Endometrium (tissue), 2 donors: Measurements from ENCODE around the gene CNNM3.

ENCODE experiments used
- FAIRE-seq: peaks from 2 replicates; lab custom pipeline; 2012; peaks lifted over from hg19 to GRCh38; lab: Jason Lieb, UNC
- donor health status: control.
- donor health status: control.

CNNM3 gene

GRCh38 chr2:96819128-96819875, 3.2 kb downstream of the CNNM3 start:
- no peak for FAIRE-seq

- FAIRE-seq: no peak
These were observed 3.9 kb downstream of the CNNM3 start for GRCh38 chr2:96819876-96820511.

GRCh38 chr2:96821113-96821675, 5.1 kb downstream of the CNNM3 start:
- FAIRE-seq: no peak

GRCh38 chr2:96822786-96823185, 6.7 kb downstream of the CNNM3 start:
- no peak for FAIRE-seq

GRCh38 chr2:96823198-96823597, 7.1 kb downstream of the CNNM3 start:
- FAIRE-seq: no peak

GRCh38 chr2:96824079-96824870, 8.2 kb downstream of the CNNM3 start:
- FAIRE-seq: no peak

GRCh38 chr2:96825057-96825456, 9.0 kb downstream of the CNNM3 start:
- no peak for FAIRE-seq

- FAIRE-seq: no peak
These were observed 10.6 kb downstream of the CNNM3 start for GRCh38 chr2:96826546-96827278.

- FAIRE-seq: no peak
These were observed 12.4 kb downstream of the CNNM3 start for GRCh38 chr2:96828436-96828835.

GRCh38 chr2:96828874-96829273, 12.8 kb downstream of the CNNM3 start:
- FAIRE-seq: no peak

- FAIRE-seq: no peak
These were observed 14.0 kb downstream of the CNNM3 start for GRCh38 chr2:96830044-96830562.

GRCh38 chr2:96831679-96832078, 15.6 kb downstream of the CNNM3 start:
- FAIRE-seq: no peak

GRCh38 chr2:96832408-96832753, 16.3 kb downstream of the CNNM3 start:
- FAIRE-seq: no peak

- FAIRE-seq: no peak
These were observed 16.9 kb downstream of the CNNM3 start for GRCh38 chr2:96832754-96833507.

- FAIRE-seq: no peak
These were observed 19.8 kb downstream of the CNNM3 start for GRCh38 chr2:96835830-96836229.

GRCh38 chr2:96837575-96837974, 21.5 kb downstream of the CNNM3 start:
- FAIRE-seq: no peak

GRCh38 chr2:96838345-96839292, 22.6 kb downstream of the CNNM3 start:
- FAIRE-seq: no peak

GRCh38 chr2:96839293-96839874, 23.3 kb downstream of the CNNM3 start:
- FAIRE-seq: no peak
